Hematopoietic multipotent progenitor cell treated with erythropoietin and hydrocortisone succinate and interleukin-3 and kit ligand, for 6 days (in vitro differentiated cells): ENCODE measurements around the gene WNT7B.

Experiments used
- DNase-seq: peaks from one replicate; pipeline ENCODE4 v3.0.0-alpha.2; 2015

The WNT7B gene

GRCh38 chr22:45903355-45904135, 73.4 kb downstream of the WNT7B start:
- no peak for DNase-seq

DNA sequence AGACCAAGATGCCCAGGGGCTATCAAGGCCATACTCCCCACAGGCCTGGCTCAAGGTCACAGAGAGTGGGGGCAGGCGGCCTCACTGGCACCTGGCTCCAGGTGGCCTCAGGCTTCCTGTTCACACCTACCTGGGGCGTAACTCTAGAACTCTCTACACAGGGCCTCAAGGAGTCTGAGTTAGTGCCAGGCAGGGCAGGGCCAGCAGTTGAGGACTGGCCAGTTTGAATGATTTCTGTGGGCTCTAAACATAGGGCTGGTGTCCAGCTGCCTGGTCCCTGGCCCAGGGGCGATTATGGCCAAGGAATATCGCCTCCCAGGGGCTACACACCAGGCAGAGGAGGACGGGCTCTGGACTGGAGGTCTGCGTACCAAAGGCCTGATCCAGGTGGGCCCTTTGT, 79.2 kb downstream of the WNT7B start:
- DNase-seq = no peak

GRCh38 chr22:45896964-45897538, 79.9 kb downstream of the WNT7B start:
- DNase-seq = no peak

DNA sequence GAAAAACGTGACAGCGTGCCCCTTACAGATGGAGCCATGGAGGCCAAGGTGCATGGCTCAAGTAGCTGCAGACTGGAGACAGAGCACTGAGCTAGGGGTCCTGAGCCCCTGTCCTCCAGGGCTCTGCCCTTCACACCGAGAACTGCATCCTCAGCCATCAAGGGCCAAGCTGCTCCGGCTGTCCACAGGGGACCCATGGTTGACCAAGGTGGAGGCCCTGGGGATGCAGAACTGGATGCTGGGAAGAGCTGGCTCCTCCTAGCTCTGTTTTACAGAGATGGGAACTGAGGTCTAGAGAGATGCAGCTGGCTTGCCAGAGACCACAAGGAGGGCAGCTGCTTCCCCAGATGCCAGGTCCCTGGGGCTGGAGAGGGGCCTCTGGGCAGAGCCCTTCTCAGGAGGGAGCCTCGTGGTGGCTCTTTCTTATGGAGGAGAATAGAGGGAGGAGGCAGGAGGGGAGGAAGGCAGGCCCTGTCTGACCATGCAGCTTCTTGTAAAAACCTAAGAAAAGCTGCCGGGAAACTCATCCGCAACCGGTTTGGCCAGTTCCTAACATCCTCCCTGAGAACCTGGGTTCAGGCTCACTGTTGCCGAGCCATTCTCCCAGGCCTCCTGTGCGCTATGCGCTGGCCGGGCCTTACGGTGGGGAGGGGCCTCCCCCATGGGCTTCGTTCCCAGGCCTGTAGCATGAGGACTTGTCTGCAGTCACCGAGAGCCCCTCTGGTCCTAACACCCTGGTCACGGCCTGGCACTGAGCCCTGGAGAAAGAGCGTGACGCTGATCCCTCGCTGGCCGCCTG, 80.6 kb downstream of the WNT7B start:
- DNase-seq = no peak

DNA sequence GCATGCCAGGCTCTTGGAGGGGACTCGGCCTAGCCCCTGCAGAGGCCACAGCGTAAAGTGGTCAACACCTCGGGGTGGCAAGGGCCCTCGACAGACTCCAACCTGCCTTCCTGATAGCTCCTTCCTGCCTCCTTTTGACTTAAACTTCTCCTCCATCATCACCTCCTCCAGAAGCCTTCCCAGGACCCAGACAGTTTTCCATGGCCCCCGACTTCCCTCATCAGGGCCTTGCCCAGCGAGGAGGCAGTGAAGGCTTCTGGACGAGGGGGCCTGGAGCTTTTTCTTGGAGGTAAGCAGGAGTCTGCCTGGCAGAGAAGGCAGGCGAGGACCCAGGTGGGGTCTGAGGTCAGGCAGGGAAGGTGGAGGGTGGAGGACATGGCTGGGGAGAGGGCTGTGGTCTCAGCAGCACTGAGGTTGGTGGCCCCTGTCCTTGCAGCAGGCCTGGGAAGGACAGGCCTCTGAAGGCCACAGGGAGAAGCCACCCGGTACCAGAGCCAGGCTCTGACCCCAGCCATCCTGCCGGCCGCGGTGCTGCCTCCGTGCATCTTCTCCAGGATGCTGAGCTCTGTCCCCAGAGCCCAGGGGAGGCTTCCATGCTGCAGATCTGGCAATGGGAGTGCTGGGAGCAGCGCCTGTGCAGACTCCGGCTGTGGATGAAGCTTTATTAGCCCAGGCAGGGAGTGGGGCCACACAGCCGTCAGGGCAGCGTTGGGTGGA, 81.4 kb downstream of the WNT7B start:
- no peak for DNase-seq

- no peak for DNase-seq
These were observed 83.4 kb downstream of the WNT7B start for GRCh38 chr22:45893516-45893915.

DNA sequence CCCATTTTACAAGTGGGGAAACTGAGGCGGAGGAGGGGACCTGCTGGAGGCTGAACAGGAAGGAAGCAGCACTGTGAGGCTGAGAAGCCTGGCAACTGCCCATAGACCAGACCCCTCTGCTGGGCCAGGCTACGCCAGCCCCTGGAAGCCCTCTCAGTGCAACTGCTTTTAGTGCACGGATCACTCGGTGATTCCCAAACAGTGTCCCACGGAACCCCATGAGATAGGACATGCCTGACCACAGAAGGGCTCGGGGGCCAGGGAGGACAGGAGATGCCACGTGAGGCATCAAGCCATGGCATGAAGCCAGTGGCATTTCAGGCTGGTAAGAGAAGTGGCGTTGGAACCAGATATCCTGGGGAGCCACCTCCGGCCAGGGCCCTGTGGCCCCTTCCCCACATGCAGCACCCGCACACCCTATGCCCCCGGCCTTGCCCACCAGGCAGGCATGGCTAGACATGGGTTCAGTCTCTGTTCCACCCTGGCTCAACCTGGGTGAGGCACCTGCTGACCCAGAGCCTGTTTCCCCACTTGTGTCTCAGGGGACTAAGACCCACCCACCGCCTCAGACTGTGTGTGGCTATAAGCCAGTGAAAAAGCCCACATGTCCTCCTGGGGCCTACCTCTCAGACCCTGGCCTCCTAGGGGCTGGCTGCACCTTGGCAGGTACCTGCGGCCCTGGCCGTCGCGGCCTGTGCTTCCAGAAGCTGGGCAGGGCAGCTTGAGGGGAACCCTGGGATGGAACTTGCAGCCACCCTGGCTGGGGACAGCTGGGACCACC, 84.1 kb downstream of the WNT7B start:
- DNase-seq = no peak

DNA sequence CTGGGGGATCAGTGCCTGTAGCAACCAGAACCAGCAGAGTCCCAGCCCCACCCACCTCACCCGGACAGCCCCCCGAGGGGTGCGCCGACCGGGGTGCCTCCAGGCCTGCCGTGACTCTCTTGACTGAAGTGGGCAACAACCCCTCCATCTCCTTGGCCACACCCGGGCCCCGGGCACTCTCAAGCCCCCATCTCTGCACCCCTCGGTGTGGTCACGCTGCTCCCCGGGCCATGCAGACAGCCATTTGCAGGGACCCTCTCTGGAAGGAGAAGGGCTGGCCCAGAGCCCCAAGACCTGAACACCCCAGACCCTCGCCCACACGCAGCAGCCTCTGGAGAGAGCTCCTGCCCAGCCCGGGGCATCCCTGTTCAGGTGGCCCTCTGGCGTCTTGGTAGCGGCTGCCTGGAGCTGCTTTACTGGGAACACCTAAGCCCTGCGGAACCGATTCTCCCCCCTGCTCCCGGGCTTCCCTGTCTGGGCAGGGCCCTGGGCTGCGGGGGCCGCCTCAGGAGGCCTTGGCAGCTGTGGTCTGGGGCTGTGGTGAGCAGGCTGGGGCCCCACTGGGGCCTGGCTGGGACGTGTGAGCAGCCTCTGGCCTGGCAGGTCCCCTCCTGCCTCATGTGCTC, 84.9 kb downstream of the WNT7B start:
- DNase-seq = no peak

DNA sequence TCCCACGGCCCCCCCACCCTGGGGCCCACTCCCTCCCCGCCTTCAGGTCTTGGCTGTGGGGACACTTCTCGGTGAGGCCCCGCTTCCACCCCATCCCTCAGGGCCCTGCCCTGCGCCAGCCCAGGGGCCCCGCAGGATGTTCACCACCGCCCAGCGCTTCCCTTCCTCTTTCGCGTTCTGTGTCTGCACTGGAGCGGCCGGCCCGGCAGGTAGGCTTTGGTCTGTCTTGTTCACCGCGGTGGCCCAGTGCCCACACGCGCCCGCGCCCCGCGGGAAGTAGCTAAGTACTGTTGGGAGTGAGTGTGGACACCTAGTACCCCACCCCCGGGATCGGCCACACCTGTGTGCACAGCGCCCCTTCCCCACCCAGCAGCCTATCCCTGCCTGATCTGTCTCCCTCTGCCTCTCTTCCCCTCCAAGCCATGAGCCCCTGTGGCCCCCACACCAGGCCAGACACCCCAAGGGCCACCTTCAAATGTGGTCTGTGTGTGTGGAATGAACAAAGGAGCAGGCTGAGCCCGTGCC, 85.4 kb downstream of the WNT7B start:
- no peak for DNase-seq

- no peak for DNase-seq
These were observed 85.9 kb downstream of the WNT7B start for GRCh38 chr22:45891021-45891421.

DNA sequence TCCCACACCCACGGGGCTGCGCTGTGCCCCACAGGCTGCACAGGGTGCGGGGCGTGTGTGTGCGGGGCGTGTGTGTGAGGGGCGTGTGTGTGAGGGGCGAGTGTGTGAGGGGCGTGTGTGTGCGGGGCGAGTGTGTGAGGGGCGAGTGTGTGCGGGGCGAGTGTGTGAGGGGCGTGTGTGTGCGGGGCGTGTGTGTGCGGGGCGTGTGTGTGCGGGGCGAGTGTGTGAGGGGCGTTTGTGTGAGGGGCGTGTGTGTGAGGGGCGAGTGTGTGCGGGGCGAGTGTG, 86.7 kb downstream of the WNT7B start:
- no peak for DNase-seq

- no peak for DNase-seq
These were observed 87.2 kb downstream of the WNT7B start for GRCh38 chr22:45889539-45890350.

GRCh38 chr22:45889093-45889538, 87.8 kb downstream of the WNT7B start:
- DNase-seq = no peak

- no peak for DNase-seq
These were observed 88.5 kb downstream of the WNT7B start for GRCh38 chr22:45888221-45889092.

- no peak for DNase-seq
These were observed 89.5 kb downstream of the WNT7B start for GRCh38 chr22:45887202-45888131.

- no peak for DNase-seq
These were observed 90.4 kb downstream of the WNT7B start for GRCh38 chr22:45886540-45886939.

DNA sequence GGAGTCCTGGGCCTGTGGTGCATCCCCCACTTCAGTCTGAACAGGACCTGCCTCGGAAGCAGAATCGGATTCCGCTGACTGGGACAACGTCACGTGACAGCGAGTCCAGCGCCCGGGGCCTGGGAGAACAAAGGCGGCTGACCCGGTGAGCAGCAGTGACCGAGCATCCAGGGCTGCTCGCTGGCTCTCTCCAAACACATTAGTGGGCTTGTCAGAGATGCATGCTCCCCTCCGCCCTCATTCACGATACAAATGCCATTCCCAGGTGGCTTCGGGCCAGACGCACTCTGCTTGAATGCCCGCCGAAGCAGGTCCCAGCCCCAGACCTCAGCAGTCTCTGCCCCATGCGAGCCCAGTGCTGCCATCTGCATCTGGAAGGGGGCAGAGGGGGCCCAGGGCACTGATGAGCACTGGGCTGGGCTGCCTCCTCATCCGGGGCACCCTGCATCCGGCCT, 91.0 kb downstream of the WNT7B start:
- DNase-seq = no peak

- no peak for DNase-seq
These were observed 91.7 kb downstream of the WNT7B start for GRCh38 chr22:45885171-45885840.
